Activated naive CD4-positive, alpha-beta T cell treated with anti-CD3 and anti-CD28 coated beads, Interleukin-2, amount 50 U/mL, for 16 hours (primary cell): ENCODE measurements around the gene FOLR1.
"Not testable (repeated sequence)": the region's sequence is repeated elsewhere in the genome, so short reads cannot be mapped to it uniquely, and the experiment has no call there.

Source experiments
- DNase-seq: peaks from one replicate; pipeline ENCODE4 v3.0.0-alpha.2; 2020

FOLR1 gene

DNA sequence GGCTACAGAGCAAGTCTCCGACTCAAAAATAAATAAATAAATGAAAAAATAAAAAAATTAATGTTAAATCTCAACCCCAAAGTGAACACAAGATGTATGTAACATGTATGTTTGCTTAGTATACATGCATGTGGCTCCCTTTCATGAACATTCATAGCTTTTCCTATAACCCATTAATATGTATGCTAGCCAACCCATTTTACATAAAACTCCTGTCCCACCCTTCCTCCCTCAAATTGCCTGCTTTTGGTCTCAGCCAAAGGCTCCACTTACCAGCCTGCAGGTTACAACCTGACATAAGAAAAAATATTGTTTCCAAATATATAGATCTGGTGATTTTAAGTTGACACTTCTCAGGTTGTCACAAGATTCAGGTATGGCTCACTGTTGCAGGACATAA, 3.7 kb upstream of the FOLR1 start:
- DNase-seq: no peak

DNA sequence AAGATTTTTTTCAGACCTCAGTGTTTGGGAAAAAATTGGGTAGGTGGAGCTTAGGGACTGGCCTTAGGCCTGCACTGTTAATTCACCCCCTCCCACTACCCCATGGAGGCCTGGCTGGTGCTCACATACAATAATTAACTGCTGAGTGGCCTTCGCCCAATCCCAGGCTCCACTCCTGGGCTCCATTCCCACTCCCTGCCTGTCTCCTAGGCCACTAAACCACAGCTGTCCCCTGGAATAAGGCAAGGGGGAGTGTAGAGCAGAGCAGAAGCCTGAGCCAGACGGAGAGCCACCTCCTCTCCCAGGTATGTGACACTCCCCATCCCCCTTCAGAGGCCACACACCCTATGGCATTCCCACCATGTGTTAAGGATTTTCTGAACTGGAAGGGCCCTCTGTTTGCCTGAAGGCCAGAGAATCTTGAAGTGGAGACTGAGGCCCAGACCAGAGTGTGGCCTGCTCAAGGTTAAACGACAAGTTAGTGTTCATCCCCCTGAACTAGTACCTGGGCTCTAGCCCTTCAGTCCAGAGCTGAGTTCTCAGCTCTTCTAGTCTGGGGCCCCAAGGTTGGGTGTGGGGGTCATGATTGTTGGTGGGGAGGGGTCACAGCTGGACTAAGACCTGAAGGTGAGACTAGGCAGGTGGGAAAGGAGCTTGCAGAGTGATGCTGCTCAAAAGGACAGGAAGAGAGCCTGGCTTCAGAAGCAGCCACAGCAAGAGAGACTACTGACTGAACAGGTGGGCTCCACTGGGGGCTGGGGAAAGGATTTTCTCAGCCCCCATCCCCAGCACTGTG, 2.3 kb upstream of the FOLR1 start:
- no peak for DNase-seq

DNA sequence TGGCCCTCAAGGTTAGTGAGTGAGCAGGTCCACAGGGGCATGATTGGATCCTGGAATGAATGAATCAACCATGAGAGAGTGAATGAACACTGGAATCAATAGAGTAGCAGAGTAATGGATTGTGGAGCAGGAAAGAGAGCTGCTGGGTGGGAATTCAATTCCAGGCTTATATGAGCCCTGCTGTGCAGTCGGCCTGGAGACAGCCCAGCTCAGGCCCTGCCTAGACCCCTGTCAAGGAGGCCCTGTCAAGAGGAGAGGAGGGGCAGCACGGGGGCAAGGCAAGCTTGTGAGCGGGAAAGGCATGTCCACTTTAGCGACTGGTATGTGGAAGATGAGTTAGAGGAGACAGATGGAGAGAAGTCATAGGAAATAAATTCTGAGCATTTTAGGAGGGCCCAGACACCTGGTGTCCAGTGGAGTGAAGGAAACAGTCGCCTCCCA, 1.3 kb upstream of the FOLR1 start:
- no peak for DNase-seq

DNA sequence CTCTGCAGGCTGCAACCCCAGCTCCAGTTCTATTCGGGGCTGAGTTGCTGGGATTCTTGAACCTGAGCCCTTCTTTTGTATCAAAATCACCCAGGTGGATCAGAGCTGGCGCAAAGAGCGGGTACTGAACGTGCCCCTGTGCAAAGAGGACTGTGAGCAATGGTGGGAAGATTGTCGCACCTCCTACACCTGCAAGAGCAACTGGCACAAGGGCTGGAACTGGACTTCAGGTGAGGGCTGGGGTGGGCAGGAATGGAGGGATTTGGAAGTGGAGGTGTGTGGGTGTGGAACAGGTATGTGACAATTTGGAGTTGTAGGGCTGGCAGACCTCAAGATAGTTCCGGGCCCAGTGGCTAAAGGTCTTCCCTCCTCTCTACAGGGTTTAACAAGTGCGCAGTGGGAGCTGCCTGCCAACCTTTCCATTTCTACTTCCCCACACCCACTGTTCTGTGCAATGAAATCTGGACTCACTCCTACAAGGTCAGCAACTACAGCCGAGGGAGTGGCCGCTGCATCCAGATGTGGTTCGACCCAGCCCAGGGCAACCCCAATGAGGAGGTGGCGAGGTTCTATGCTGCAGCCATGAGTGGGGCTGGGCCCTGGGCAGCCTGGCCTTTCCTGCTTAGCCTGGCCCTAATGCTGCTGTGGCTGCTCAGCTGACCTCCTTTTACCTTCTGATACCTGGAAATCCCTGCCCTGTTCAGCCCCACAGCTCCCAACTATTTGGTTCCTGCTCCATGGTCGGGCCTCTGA, 3.8 kb downstream of the FOLR1 start:
- DNase-seq: no peak

DNA sequence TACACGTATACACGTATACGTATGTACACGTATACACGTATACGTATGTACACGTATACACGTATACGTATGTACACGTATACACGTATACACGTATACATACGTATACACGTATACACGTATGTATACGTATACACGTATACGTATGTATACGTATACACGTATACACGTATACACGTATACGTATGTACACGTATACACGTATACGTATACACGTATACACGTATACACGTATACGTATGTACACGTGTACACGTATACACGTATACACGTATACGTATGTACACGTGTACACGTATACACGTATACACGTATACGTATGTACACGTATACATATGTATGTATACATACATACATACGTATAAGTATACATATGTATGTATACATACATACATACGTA, 9.5 kb downstream of the FOLR1 start:
- DNase-seq: not testable (repeated sequence)

DNA sequence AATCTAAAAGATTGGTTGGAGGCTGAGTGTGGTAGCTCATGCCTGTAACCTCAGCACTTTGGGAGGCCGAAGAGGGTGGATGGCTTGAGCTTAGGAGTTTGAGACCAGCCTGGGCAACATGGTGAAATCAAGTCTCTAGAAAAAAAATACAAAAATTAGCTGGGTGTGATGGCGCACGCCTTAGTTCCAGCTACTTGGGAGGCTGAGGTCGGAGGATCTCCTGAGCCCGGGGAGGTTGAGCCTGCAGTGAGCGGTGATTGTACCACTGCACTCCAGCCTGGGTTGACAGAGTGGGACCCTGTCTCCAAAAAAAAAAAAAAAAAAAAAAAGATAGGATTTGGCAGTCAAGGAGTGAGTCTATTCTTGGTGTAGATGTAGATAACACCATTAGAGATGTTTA, 10.6 kb downstream of the FOLR1 start:
- no peak for DNase-seq

DNA sequence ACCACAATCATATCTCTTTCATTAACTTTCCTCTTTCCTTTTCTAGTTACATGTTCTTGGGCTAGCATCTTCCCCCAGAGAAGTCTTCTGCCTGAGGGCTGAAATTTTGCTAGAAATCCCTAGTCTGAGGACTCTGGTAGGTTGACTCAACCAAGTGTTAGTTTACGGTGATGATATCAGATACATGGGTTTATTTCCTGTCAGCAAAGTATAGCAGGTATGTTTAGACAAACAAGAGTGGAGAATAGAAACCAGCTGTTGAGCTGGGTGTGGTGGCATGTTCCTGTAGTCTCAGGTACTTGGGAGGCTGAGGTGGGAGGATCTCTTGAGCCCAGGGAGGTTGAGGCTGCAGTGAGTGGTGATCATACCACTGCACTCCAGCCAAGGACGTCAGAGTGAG, 11.2 kb downstream of the FOLR1 start:
- no peak for DNase-seq

DNA sequence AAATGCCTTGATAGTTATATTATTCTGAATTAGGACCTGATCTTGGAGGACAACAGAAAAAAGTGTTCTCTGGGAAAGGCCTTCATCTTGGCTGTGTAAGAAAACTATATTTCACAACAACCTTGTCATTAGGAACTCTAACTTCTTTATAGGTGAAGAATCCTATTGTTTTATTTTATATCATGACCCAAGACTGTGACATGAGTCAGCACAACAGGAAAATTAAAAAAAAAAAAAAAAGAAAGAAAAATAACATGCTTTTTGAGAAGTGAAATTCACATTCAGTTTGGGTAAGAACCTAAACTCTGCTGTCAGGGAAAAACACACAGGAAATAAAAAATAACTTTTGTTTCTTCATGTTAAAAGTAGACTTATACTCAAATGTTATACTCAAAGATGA, 12.9 kb downstream of the FOLR1 start:
- DNase-seq: no peak

DNA sequence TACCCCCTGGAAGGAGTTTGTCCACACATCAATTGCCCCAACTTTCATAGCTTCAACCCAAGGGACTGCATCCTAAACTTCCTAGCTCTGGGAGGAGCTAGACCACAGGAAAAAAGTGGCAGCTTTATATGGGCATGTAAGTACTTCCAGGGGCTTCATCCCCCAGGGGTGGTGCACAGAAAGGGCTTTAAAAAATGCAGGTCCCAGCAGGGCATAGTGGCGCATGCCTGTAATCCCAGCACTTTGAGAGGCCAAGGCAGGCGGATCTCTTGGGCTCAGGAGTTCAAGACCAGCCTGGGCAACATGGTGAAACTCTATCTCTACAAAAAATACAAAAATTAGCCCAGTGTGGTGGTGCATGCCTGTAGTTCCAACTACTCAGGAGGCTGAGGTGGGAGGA, 14.9 kb downstream of the FOLR1 start:
- DNase-seq: not testable (repeated sequence)

DNA sequence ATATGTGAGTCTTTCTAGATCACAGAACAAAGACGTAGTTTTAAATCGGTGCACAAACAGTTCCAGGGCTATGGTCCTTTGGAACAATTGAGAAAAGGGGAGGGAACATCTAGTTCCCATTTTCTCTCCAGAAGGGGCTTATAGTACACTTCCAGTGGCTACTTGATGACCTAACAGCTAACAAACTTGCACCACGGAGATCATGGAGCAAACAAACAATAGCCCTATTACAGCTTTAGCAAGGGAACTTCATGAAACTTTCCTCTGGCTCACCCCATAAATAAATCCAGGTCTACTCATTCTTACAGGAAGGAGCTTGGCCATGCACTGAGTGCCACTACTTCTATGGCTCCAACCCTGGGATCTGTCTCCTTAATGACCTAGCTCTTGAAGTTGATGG, 16.3 kb downstream of the FOLR1 start:
- DNase-seq: no peak

DNA sequence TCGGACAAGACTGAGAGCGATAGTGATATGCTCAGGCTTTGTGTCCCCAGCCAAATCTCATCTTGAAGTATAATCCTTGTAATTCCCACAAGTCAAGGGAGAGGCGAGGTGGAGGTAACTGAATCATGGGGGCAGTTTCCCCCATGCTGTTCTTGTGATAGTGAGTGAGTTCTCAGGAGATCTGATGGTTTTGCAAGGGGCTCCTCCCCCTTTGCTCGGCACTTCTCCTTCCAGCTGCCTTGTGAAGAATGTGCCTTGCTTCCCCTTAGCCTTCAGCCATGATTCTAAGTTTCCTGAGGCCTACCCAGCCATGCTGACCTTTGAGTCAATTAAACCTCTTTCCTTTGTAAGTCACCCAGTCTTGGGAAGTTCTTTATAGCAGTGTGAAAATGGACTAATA, 17.2 kb downstream of the FOLR1 start:
- DNase-seq: no peak

DNA sequence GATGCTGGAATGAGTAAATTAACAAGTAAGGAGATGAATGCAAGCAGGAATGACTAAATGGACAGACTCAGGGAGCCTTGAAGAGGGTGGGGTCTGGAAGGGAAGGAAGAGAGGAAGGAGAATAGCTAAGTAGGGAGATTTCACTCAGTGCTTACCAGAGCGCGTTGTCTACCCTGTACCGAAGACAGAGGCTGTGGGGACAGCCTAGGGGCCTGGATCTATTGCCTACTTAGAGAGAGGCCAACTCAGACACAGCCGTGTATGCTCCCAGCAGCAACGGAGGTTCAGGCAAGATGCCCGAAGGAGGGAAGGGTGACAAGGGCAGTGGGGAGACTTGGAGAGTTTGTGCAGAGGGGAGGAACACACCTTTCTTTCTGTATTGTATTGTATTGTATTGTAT, 24.7 kb downstream of the FOLR1 start, which contains the start of gene FOLR2:
TSS of gene FOLR2 (plus strand) at position 157 of the 400 bp plus-strand sequence. CDS start 1,791 bp downstream, outside the sequence.
- DNase-seq: no peak

DNA sequence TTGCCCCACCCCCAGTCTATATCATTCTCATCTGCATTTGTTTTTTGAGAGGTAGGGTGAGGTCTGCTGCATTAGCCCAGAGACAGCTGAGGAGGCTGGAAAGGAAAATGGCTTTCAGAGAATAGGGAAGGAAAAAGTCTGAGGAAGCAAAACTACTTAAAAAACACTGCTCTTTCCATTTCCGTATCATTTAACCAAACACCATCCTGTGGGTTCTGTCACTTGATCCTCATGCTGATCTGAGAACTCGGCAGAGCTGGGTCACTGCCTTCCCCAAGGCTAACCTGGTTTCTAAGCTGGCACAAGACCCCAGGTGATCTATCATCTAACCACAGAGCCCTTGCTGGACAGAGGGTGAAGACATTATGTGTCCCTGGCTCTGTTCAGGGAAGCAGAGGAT, 25.9 kb downstream of the FOLR1 start:
- DNase-seq: no peak

DNA sequence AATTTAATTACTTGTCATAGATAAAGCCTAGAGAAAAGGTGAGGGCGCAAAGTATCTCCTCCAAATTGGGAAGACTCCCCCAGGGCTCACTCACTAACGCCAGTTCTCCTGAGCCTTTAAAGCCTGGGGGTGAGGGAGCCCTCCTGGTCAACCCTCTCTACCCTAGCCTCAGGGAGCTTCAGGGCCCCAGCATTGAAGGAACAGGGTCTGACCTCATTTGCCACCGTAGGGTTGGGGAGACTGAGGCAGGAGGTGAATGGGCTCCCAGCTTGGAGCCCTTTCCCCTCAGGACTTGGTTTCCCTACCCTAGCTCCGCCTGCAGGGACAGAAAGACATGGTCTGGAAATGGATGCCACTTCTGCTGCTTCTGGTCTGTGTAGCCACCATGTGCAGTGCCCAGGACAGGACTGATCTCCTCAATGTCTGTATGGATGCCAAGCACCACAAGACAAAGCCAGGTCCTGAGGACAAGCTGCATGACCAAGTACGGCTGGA, 26.4 kb downstream of the FOLR1 start:
- DNase-seq: no peak

DNA sequence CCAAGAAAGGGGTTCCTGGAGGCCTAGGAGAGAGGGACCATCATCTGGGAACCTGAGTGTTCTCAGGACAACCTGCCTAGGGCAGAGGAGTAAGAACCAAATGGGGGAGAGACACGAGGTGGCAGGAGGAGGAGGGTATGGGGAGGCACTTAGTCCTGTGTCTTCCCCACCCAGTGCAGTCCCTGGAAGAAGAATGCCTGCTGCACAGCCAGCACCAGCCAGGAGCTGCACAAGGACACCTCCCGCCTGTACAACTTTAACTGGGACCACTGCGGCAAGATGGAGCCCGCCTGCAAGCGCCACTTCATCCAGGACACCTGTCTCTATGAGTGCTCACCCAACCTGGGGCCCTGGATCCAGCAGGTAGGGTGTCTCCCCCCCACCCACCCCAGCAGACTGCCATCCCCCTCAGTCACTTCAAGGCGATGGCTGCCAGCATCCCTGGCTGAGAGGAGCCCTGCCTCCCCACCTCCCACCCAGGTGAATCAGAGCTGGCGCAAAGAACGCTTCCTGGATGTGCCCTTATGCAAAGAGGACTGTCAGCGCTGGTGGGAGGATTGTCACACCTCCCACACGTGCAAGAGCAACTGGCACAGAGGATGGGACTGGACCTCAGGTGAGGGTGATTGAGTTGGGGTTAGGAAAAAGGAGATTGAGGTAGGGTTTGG, 28.9 kb downstream of the FOLR1 start:
- no peak for DNase-seq

DNA sequence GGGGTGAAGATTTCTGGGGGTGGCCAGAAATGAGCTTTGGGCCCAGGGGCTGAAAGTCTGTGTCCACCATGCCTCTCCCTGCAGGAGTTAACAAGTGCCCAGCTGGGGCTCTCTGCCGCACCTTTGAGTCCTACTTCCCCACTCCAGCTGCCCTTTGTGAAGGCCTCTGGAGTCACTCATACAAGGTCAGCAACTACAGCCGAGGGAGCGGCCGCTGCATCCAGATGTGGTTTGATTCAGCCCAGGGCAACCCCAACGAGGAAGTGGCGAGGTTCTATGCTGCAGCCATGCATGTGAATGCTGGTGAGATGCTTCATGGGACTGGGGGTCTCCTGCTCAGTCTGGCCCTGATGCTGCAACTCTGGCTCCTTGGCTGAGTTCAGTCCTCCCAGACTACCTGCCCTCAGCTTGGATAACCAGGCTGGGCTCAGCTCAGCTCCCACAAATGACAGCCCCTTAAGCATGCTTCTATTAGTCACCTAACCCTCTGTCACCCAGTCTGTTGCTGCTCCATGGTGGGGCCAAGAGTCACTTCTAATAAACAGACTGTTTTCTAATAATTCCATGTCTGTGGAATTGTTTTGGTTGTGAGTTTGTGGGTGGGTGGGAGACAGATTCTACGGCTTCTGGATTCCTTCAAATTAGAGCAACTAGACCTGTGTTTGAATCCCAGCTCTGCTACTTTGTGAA, 29.6 kb downstream of the FOLR1 start:
- no peak for DNase-seq

DNA sequence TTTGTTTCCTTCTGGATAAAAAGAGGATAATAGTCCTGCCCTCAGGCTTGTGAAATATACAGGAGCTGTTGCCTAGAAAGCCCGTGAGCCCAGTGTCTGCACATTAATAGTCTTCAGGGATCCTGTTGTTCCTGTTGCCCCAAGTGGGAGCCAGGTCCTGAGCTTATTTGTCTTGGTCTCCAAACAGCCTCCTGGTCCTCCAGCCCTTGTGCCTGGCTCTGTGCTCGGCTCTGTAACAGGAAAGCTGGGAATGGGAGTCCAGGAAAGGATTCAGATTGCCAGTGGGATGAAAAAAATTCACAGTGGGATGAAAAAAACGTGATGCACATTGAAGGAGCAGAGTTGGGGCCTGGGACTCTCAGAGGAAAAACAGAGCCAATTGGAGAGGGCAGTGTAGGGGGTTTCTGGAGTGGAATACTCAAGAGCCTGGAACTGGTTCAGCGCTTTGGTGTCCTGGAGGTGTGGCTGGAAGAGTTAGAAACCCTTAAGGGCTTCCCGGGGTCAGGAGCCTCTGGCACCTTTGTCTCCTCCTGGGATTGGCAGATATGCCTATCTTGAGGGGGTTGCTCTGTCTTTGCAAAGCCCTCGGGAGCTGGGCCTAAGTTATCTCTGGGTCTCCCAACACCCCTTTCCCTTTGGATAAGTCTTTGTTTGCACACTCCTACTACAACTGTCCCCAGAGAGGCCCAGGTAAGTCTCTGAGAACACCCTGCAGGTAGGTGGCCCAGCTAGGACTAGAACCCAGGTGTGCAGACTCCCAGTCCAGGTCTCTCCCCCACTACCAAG, 30.4 kb downstream of the FOLR1 start:
- no peak for DNase-seq

DNA sequence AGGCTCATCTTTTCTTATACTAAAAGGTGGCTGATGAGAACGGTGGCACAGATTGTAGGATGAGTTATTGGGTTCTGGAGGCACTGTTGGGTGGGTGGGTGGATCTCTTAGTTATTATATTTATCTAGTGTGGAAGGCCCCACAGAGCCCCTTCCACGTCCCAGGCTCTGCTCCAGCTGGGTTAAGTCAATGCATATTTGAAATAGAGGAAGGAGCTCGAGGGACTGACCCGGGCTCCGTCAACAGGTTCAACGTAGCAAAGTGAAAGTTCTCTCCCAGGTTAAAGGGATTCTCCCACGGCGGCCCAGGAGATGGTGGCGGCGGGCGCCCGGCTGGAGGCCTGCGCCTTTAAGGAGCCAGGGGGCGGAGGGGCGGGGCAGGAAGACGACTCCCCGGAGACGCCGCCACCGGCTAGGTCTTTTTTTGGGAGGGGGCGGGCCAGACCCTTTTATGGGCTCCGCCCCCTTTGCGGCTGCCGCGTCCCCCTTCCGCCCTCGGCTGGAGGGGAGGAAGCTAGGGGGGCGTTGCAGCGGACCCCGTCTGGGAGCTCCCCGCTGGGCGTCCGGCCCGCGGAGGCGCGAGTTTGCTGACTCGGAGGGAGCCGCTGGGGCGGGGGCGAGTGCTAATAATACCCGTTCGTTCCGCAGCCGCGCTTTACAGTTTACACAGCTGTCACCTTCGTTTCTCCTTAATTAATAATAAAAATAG, 31.1 kb downstream of the FOLR1 start:
- DNase-seq: peak; percentile 94

DNA sequence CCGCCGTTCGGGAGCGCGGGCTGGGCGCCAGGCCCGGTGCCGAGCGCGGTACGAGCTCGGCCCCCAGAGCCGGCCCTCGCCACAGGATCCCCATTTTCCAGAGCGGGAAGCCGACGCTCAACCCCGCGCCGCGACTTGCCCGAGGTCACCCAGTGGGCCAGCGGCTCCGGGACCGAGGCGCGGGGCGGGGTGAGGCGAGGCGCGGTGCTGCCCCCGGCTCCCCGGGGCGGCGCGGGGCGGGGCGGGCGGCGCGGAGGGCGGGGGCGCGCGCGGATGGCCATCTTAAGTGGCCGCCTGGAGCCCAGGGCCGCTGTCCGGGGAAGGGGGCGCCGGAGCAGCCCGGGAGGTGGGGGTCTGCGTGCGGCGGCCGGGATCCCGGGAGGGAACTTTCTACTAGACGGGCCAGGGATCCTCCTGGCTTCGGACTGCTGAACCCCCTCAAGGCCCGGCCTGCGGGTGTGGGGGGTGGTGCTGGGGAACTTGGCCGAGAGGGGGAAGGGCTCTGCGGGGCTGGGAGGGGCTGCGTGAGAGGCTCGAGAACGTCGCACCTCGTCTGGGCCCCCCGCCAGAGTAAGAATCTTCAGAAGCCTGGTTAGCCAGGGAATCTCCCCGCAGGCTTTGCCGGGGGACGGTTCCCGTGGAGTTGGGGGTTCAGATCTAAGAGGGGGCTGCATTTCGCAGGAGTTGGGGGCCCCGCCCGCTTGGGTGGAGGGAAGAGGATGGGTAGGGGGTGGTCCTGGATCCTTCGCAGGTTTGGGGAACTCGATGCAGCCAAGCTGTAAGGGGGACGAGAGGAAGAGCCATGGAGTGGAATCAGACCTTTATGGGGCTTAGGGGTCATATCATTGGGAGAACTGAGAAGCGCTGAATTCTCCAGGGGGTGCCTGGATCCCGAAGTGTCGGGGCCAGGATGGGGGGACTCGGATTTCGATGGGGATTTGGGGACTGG, 31.9 kb downstream of the FOLR1 start:
- DNase-seq: peak; percentile 58
